GM23338 (cell line): ENCODE results near the gene UBE3C.

Experiments used
- CREB1 ChIP-seq: fragments of 250-450 bp; sonication (Bioruptor Pico); IDR thresholded peaks from 2 replicates; pipeline ENCODE4 v1.5.0; 2020; ENCODE audit warnings: low read depth, mild to moderate bottlenecking, moderate library complexity
- CTCF ChIP-seq, 2 experiments: fragments of 200-600 bp in 1 of 2; sonication (generic) in 1 of 2; conservative IDR thresholded peaks; 2 replicates each; pipeline versions ENCODE4 v1.5.1 to v1.6.1; 2016 to 2017; ENCODE audit warnings: antibody characterized with exemption in 2 of 2, low read depth in 2 of 2, mild to moderate bottlenecking in 2 of 2, moderate library complexity in 1 of 2
- ETS1 ChIP-seq: IDR thresholded peaks from 2 replicates; pipeline ENCODE4 v1.6.1; 2016; ENCODE audit warnings: antibody characterized with exemption
- EZH2 ChIP-seq: fragments of 200-600 bp; sonication (generic); IDR thresholded peaks from one replicate; pipeline ENCODE4 v1.8.0; 2017; ENCODE audit warnings: antibody characterized with exemption, mild to moderate bottlenecking, low read depth; ENCODE audit not compliant: unreplicated experiment
- EZH2phosphoT487 ChIP-seq: fragments of 200-600 bp; sonication (generic); IDR thresholded peaks from one replicate; pipeline ENCODE4 v1.8.1; 2018; ENCODE audit warnings: antibody characterized with exemption; ENCODE audit not compliant: unreplicated experiment
- JUNB ChIP-seq: IDR thresholded peaks from one replicate; pipeline ENCODE4 v1.6.1; 2016; ENCODE audit warnings: antibody characterized with exemption; ENCODE audit not compliant: unreplicated experiment
- NANOG ChIP-seq: IDR thresholded peaks from 2 replicates; pipeline ENCODE4 v1.6.1; 2016; ENCODE audit warnings: antibody characterized with exemption, borderline replicate concordance
- POLR2AphosphoS5 ChIP-seq: IDR thresholded peaks from 2 replicates; pipeline ENCODE4 v1.6.1; 2016; ENCODE audit warnings: antibody characterized with exemption, low read depth
- REST ChIP-seq: IDR thresholded peaks from one replicate; pipeline ENCODE4 v1.6.1; 2018; ENCODE audit warnings: antibody characterized with exemption; ENCODE audit not compliant: unreplicated experiment
- STAT1 ChIP-seq: IDR thresholded peaks from one replicate; pipeline ENCODE4 v1.6.1; 2016; ENCODE audit warnings: antibody characterized with exemption; ENCODE audit not compliant: unreplicated experiment
- ZNF114 ChIP-seq: fragments of 250-450 bp; sonication (Bioruptor Pico); IDR thresholded peaks from 2 replicates; pipeline ENCODE4 v1.5.0; 2020; ENCODE audit warnings: mild to moderate bottlenecking, moderate library complexity
- ZNF331 ChIP-seq: fragments of 250-450 bp; sonication (Bioruptor Pico); IDR thresholded peaks from 2 replicates; pipeline ENCODE4 v1.5.0; 2020; ENCODE audit warnings: low read depth, mild to moderate bottlenecking, moderate library complexity

DNA sequence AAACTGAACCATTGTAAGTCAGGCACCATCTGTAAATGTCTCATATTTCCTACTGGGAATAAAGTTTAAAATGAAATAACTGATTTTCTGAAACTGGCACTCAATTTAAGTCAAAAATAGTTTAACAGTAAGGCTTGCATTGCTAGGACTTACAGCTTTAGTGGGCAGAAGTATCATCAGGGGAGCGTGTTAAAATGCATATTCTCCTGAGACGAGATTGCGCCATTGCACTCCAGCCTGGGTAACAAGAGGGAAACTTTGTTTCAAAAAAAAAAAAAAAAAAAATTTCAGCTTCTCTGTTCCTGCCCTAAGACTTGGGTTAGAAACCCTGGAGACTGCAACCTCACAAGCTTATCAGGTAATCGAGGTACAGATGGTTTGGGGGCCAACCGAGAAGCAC, 65.4 kb downstream of the UBE3C start:
- TF ChIP-seq REST (no peak), JUNB (no peak), CTCF (conservative IDR thresholded peaks at IDR 0.05; ENCODE audit: low read depth in 2 of 2) (no peak), EZH2phosphoT487 (no peak), ETS1 (no peak), POLR2AphosphoS5 (no peak), CREB1 (CRISPR knock-in tag) (no peak), EZH2 (no peak), NANOG (no peak), ZNF114 (CRISPR knock-in tag) (no peak), STAT1 (no peak), ZNF331 (CRISPR knock-in tag) (no peak)
